HG03135 (cell line): ENCODE results near the gene CCDC137.

Experiments used
- ATAC-seq: cut with Tn5 transposase; IDR thresholded peaks from one replicate; pipeline ENCODE4 v1.9.1; 2021; ENCODE audit warnings: mild to moderate bottlenecking, moderate library complexity; ENCODE audit not compliant: unreplicated experiment

Gene CCDC137

DNA sequence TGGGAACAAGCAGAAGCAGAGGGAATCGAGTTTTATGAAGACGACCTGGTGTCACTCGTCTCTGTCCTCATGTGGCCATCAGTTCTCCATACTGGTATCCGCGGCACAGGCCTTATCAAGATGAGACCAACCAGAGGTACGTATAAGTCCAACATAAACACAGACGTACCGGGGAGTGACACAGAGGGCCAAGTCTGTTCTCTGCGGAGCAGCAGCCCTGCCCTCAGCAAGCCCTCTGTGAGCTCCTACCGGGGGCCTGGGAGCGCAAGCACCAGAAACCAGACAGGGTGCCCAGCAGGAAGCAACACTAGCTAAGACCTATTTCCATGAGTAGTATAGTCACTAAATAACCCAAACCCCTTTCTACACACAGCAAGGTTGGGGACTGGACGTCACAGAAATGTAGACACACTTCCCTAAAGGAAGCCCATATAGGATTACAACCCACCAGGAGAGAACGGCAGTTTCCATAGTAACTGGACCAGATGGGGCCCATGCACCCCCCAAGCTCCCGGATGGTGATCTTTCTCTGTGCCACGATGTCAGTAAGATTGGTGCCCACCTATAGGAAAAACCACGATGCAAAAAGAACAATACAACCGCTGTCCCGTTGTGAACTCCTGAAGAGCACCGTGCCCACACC is 16.1 kb downstream of the CCDC137 start:
- no peak for ATAC-seq

DNA sequence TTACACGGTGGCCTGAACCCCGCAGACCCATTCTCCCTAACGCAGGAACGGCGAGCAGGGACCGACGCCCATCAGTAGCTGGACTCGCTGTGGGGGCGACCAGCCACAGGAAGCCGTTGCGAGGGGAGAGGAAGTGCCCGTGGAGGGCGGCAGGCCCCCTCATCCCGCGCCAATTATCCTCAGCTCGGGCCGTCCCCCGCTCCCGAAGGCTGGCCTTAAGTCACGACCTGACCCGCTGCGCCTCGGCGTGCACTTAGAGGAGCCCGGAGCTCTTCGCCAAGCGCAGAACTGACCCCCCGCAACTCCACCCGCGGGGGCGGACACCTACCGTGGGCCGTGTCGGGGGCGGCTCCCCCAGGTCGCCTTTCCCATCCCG is 16.7 kb downstream of the CCDC137 start:
- ATAC-seq = peak; percentile 5

DNA sequence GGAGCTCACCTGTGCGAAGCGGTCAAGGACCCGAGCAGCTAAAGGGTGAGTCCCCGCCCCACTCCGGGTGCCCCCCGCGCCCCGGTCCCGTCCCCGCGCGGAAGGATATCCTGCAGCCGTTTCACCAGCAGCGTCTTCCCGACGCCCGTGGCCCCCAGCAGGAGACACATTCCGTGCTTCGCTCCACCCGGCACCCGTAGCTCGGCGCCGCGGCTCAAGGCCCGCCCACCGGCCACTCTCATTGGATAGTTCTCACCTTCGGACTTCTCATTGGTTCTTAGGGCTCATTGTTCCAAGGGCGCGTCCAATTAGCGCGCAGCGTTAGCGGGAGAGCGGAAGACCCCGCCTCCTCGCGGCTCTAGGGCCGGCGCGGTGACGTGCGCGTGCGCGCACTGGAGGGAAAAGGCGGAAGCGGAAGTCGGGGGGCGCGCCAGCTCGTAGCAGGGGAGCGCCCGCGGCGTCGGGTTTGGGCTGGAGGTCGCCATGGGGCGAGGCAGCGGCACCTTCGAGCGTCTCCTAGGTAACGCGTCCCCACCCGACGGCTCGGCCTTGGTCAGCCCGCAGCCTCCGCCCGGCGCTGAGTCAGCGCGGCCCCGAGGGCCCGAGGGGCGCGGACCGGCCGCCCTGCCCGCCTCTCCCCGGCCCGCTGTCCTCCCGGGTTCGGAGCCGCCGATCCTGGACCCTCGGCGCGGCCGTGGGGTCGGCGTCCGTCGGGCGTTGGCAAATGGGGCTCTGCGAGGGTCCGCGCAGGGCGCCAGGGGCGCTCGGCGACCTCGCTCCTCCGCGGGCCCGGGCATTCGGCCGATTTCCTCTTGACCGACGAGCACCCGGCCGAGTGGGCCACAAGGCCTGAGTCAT is 17.3 kb downstream of the CCDC137 start, which contains the start of the genes ARL16 and HGS:
ARL16 (minus strand) TSS at position 214 of the 858 bp plus-strand sequence; CDS start at position 170, 44 bp downstream.
HGS (plus strand) TSS at position 428 of the 858 bp plus-strand sequence; CDS start at position 484, 56 bp downstream.
- peak; percentile 89 for ATAC-seq

DNA sequence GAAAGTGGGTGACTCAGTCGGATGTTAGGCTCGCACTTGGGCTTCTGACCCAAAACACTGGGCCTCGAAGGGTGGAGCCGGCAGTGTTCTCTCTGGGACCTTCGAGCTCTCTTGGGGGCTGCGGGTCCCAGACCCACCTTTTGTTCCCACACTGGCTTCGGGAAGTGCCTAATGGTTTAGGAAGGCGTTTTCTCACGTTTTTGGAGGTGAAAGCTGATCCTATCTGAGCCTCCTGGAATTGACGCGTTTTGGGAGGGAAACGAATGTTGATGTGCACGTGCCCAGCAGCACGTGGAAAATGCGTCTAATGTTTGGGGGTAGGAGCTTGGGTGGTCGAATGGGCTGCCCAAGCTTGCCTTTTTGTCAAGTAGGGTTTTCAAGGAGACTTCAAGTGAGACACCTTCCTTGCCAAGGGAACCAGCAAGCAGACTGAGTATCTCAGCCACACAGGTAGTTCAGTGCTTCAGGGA is 17.9 kb downstream of the CCDC137 start:
- ATAC-seq = no peak

DNA sequence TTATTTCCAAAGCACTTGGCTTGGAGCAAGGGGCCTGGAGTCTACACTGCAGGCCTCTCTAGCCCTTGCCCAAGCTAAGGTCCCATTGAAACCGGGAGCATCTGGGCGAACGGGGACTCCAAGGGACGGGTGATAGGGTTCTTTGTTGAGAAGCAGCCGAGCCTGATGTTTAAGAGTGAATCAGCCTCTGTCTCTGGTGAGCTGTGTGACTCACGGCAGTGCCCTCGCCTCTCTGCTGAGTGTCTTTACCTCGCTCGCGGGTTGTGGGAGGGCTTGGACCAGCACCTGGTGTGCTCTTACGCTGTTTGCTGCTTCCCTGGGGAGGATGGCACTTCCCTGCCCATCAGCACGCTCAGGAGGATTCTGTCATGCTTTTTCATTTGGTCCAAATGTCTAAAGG is 18.6 kb downstream of the CCDC137 start:
- no peak for ATAC-seq

DNA sequence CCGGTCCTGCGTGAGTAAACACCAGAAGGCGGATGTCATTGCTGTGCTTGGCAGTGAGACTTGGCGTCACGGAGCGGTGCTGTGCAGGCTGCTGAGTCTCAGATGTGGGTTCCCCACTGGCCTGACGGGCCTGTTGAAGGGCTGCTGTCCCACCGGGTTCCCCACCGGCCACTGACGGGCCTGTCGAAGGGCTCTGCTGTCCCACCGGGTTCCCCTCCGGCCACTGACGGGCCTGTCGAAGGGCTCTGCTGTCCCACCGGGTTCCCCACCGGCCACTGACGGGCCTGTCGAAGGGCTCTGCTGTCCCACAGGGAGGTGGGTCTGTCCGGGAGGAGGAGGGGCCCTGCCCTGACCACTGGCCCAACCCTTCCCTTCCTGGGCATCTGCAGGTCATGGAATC is 20.1 kb downstream of the CCDC137 start:
- ATAC-seq = no peak

DNA sequence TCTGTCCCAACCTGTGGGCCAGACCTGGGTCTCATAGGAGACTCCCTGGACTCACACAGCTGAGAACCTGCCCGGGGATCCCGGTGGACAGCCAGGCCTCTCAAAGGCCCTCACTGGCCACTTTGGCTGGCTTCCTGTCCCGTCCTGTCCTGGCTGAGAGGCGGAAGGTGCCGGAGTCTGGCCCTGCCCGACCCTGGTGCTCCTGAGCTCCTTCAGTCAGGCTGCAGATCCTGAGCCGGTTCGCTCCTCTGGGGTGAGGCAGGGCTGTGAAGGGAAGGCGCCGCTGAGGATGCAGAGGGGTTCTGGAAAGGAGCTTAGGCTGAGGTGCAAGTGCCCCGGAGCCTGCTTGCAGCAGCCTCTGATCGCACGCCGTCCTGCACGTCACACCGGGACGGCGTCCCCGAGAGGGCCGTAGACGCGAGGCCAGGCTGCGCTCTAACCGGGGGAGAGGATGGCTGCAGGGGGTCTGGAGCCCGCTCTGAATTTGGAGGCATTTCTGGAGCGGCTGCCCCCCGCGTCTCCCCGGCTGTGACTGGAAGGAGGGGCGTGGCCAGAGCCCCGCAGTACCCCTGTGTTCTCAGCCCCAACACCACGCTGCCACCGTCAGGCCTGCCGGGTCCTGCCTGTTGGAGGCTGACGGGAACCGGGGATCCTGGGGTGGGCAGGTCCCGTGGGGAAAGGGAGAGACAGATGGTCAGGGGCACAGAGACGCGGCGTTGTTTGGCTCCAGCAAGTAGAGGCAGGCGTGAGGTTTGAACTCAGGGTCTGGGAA is 21.4 kb downstream of the CCDC137 start:
- no peak for ATAC-seq

DNA sequence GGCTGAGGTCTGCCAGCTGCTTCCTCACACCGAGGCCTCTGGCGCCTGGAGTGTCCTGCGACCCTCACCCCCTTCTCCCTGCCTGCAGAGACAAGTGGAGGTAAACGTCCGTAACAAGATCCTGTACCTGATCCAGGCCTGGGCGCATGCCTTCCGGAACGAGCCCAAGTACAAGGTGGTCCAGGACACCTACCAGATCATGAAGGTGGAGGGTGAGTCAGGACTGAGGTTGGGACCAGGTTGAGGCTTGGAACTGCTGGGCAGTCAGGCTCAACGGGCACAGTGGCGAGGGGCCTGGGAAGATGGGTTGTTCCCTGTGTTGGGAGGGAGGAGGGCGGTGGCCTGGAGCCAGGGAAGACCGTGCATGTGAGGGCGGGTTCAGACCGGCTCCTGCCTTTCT is 22.1 kb downstream of the CCDC137 start:
- ATAC-seq = no peak

DNA sequence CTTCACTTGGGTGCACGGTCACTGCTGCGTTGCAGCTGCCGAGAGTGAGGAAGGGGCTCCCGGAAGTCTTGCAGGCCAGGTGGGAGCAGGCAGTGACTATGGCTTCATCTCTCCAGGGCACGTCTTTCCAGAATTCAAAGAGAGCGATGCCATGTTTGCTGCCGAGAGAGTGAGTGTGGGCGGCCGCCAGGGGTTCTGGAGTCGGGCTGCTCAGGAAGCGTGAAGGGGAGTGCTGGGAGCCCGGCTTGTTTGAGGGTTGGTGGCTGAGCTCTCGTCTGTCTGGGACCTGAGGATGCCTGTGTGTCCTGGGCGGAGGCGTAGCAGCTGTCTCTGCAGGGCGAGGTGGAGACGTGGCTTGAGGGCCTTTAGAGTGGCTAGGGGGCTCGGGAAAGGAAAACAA is 23.5 kb downstream of the CCDC137 start:
- no peak for ATAC-seq

DNA sequence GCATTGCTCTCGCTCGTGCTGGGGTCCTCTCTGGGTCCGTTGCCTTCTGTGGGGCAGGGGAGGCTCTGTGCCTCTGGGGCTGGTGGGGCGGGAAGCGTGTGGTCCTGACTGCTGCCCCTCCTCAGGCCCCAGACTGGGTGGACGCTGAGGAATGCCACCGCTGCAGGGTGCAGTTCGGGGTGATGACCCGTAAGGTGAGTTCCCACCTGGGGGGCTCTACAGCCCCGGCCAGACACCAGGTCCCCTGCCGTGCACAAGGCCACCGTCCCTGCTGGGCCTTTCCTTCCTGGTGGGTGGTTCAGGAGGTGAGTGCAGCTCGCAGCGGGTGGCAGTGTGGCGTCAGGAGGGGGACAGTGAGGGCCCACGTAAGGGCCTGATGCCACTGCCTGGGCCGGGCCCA is 24.0 kb downstream of the CCDC137 start:
- no peak for ATAC-seq

DNA sequence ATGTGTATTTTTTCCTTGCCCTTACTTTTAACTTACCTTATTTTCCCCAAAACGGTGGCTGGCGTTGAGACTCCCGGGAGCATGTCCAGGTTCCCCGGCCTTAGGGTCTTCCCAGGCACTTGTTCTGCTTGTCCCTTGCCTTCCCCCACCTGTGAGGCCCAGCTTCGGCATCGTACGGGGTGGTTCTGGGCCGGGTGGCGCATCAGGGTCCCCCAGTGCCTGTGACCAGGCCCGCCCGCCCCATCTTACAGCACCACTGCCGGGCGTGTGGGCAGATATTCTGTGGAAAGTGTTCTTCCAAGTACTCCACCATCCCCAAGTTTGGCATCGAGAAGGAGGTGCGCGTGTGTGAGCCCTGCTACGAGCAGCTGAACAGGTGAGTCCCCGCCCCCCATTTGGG is 24.7 kb downstream of the CCDC137 start:
- ATAC-seq = no peak

DNA sequence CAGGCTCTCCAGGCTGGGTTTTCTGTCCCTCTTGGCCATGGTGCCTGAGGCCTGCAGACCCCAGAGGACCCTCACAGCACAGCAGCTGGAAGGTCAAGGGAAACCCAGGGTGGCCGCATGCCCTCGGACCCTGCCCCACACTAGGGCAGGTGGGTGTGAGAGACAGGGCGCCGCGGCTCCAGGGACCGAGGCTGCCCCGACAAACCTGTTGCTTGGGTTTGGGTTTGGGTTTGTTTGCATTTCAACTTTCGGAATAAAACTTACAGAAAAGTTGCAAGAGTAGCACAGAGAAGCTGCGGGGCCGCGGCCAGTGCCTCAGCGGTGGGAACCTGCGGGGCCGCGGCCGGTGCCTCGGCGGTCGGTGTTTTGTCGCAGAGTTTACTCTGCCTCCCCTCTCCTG is 25.1 kb downstream of the CCDC137 start:
- no peak for ATAC-seq

DNA sequence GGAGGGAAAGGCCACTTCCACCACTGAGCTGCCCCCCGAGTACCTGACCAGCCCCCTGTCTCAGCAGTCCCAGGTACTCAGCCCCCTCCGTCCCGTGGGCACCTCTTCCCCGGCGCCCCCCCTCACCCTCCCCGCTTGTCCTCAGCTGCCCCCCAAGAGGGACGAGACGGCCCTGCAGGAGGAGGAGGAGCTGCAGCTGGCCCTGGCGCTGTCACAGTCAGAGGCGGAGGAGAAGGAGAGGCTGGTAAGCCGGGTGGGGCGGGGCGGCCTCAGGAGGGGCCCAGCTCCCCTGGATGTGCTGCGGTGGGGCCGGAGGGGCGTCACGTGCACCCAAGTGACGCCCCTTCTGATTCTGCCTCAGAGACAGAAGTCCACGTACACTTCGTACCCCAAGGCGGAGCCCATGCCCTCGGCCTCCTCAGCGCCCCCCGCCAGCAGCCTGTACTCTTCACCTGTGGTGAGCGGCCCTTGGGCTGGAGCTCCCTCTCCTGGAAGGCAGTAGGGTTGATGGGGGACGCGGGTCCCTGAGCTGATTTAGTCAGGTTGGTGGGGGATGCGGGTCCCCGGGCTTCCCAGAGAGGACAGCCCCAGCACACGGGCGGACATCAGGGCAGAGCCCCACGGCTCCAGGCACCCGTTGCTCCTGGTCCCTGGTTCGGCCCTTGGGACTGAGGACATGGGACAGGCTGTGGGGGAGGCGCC is 27.1 kb downstream of the CCDC137 start:
- ATAC-seq = no peak

DNA sequence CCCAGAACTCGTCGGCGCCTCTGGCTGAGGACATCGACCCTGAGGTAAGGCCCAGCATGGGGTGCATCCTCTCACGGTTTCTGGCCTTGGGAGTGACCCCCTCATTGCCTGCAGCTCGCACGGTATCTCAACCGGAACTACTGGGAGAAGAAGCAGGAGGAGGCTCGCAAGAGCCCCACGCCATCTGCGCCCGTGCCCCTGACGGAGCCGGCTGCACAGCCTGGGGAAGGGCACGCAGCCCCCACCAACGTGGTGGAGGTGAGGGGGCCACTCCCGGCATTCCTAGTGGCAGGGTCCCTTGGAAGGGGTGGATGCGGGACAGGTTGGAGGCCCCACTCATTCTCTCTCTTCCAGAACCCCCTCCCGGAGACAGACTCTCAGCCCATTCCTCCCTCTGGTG is 28.3 kb downstream of the CCDC137 start:
- no peak for ATAC-seq

DNA sequence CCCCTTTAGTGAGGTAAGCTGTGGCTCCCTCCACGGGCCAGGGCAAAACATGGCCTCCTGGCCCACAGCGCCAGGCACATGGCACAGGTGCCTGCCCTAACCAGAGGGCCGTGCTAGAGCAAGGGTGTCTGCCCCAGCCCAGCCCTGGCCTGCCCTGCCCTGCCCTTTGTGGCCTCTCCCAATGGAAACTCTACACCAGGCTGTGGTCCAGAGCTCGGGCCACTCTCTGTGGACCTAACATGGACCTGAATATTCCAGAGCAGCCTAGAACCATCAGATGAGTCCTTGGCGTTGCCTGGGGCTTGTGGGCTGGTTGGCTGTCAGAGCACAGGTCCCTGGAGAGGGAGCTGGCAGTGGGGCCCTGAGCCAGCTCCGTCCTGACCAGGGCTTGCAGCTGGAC is 28.7 kb downstream of the CCDC137 start:
- ATAC-seq = no peak

DNA sequence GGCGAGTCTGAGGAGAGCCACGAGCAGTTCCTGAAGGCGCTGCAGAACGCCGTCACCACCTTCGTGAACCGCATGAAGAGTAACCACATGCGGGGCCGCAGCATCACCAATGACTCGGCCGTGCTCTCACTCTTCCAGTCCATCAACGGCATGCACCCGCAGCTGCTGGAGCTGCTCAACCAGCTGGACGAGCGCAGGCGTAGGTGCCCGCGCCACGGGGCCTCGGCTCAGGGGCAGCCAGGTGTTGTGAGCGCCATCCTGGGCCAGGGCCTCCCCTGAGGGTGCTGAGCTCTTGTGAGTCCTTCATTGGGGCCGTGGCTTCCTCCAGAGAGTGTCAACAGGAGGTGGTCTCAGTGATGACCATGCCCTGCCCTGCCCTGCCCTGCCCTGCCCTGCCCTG is 29.3 kb downstream of the CCDC137 start:
- no peak for ATAC-seq

DNA sequence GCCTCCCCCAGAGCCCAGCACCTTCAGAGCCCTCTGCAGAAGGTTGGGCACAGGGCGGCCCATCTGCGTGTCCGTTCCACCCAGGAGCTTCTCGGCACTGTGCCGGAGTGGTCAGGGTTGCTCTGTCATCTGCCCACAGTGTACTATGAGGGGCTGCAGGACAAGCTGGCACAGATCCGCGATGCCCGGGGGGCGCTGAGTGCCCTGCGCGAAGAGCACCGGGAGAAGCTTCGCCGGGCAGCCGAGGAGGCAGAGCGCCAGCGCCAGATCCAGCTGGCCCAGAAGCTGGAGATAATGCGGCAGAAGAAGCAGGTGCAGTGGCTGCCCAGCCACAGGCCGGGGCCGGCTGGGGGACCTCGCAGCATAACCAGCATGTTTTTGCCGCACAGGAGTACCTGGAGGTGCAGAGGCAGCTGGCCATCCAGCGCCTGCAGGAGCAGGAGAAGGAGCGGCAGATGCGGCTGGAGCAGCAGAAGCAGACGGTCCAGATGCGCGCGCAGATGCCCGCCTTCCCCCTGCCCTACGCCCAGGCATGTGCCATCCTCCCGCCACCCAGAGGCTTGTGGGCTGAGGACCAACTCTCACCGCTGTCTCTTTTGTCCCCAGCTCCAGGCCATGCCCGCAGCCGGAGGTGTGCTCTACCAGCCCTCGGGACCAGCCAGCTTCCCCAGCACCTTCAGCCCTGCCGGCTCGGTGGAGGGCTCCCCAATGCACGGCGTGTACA is 29.8 kb downstream of the CCDC137 start:
- ATAC-seq = no peak

DNA sequence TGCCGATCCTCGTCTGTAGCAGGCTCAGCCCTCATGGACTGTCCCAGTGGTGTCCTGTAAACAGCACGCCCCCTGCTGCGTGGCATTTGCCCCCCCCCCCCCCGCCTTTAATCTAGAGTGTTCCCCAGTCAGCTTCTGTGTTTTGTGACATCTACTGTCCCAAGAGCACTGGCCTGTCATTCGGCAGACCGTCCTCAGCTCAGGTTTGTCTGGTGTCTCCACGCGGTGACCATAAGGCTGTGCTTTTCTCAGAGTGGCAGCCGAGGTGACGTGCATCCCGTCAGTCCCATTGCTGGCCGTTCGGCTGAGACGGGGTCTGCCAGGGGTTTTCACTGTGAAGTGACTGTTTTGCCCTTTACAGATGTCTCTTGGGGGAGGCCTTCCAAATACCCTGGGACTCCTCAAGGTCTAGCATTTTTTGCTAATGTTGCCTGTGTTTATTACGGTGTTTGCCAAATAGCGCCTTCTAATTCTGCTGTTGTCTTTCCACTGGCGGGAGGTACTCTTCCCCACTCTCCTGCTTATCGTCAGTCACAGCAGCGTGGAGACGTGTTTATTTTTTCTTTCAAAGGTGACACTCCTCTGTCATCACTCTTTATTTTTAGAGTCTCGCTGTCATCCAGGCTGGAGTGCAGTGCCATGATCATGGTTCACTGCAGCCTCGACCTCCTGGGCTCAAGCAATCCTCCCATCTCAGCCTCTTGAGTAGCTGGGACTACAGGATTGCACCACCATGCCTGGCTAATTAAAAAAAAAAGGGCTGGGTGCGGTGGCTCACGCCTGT is 30.9 kb downstream of the CCDC137 start:
- no peak for ATAC-seq
